Bronchial epithelial cell (primary cell): ENCODE data around the gene MICU1. TPM values are rescaled to one million over a fixed set of nuclear protein-coding genes. Genes with fewer than 3 reads are reported as not detected.

ENCODE experiments used
- DNase-seq: peaks from one replicate; pipeline ENCODE4 v3.0.0-alpha.2; 2010; ENCODE audit warnings: low read depth
- FAIRE-seq: peaks from 2 replicates; lab custom pipeline; 2011; peaks lifted over from hg19 to GRCh38; lab: Jason Lieb, UNC
- H3K27me3 ChIP-seq: 2 replicates; pipeline ENCODE4 v1.5.1; 2011; ENCODE audit warnings: low read length; ENCODE audit not compliant: control insufficient read depth, insufficient read depth
- H3K36me3 ChIP-seq: 2 replicates; pipeline ENCODE4 v1.5.1; 2011; ENCODE audit warnings: low read length; ENCODE audit not compliant: control insufficient read depth, insufficient read depth
- H3K4me3 ChIP-seq: 2 replicates; pipeline ENCODE4 v1.5.1; 2011; ENCODE audit warnings: mild to moderate bottlenecking, low read depth, low read length, control low read depth
- total RNA-seq: library from RNA; depleted of rRNA; stranded (reverse); fragments of >200 nt; gene quantifications from 2 replicates; pipeline ENCODE4 v1.2.1, GENCODE V29; 2014
- TF ChIP-seq, protein P1 (sequence below): IDR thresholded peaks from 2 replicates; pipeline ENCODE4 v1.5.1; 2011; ENCODE audit warnings: mild to moderate bottlenecking, moderate library complexity, low read length, control low read depth, inconsistent platforms; ENCODE audit not compliant: insufficient read depth, severe bottlenecking

Gene MICU1
- total RNA-seq, 1 donor from 2014 or later, result 20.8 TPM

DNA sequence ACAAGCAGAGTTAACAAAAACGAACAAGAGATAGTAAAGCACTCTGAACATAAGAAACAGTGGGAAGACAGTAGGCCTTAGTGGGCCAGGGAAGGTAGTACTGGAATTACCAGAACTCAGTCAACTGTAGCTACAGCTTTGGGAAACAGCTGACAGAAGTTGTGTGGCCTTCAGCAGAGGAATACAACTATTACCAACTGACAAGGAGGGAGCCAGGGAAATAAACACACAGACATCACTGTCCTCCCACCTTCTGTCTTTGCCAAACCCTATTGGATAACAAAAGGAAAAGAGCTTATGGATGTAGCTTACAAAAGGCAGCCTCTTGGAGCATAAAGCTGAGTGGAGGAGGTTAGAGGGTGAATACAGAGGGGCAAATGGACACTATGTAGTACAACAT, 15.4 kb downstream of the MICU1 start:
- TF ChIP-seq, protein P1, sequence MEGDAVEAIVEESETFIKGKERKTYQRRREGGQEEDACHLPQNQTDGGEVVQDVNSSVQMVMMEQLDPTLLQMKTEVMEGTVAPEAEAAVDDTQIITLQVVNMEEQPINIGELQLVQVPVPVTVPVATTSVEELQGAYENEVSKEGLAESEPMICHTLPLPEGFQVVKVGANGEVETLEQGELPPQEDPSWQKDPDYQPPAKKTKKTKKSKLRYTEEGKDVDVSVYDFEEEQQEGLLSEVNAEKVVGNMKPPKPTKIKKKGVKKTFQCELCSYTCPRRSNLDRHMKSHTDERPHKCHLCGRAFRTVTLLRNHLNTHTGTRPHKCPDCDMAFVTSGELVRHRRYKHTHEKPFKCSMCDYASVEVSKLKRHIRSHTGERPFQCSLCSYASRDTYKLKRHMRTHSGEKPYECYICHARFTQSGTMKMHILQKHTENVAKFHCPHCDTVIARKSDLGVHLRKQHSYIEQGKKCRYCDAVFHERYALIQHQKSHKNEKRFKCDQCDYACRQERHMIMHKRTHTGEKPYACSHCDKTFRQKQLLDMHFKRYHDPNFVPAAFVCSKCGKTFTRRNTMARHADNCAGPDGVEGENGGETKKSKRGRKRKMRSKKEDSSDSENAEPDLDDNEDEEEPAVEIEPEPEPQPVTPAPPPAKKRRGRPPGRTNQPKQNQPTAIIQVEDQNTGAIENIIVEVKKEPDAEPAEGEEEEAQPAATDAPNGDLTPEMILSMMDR, result no peak
- no peak overlapping the region for H3K4me3 ChIP-seq
- FAIRE-seq (no peak), DNase-seq (no peak)
- H3K27me3 ChIP-seq, result no peaks in the 10 kb centered on the region
- no peaks in the 10 kb centered on the region for H3K36me3 ChIP-seq

DNA sequence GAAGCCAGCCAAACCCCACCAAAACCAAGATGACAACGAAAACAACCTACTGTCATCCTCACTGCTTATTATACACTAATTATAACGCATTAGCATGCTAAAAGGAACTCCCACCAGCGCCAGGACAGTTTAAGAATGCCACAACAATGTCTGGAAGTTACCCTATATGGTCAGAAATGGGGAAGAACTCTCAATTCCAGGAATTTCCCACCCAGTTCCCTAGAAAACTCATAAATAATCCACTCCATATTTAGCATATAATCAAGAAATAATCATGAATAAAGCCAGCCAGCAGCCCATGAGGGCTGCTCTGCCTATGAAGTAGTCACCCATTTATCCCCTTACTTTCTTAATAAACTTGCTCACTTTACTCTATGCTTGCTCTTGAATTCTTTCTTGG, 20.8 kb downstream of the MICU1 start:
- TF ChIP-seq, protein P1, result no peak
- Histone ChIP-seq H3K4me3 (no peak overlapping the region), H3K36me3 (no peaks in the 10 kb centered on the region), H3K27me3 (no peaks in the 10 kb centered on the region)
- FAIRE-seq (no peak), DNase-seq (no peak)

DNA sequence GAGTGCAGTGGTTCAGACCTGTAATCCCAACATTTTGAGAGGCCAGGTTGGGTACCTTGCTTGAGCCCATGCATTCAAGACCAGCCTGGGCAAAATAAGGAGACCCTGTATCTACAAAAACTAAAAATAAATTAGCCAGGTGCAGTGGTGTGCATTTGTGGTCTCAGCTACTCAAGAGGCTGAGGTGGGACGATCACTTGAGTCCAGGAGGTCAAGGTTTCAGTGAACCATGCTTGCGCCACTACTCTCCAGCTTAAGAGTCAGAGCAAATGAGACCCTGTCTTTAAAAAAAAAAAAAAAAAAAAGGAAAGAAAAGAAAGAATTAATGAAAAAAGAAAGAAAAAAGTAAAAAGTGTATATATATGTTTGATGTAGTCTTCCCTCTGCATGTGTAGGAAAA, 24.7 kb downstream of the MICU1 start:
- Histone ChIP-seq H3K36me3 (no peaks in the 10 kb centered on the region), H3K27me3 (no peaks in the 10 kb centered on the region), H3K4me3 (no peak overlapping the region)
- FAIRE-seq (no peak), DNase-seq (no peak)
- TF ChIP-seq, protein P1, result no peak

DNA sequence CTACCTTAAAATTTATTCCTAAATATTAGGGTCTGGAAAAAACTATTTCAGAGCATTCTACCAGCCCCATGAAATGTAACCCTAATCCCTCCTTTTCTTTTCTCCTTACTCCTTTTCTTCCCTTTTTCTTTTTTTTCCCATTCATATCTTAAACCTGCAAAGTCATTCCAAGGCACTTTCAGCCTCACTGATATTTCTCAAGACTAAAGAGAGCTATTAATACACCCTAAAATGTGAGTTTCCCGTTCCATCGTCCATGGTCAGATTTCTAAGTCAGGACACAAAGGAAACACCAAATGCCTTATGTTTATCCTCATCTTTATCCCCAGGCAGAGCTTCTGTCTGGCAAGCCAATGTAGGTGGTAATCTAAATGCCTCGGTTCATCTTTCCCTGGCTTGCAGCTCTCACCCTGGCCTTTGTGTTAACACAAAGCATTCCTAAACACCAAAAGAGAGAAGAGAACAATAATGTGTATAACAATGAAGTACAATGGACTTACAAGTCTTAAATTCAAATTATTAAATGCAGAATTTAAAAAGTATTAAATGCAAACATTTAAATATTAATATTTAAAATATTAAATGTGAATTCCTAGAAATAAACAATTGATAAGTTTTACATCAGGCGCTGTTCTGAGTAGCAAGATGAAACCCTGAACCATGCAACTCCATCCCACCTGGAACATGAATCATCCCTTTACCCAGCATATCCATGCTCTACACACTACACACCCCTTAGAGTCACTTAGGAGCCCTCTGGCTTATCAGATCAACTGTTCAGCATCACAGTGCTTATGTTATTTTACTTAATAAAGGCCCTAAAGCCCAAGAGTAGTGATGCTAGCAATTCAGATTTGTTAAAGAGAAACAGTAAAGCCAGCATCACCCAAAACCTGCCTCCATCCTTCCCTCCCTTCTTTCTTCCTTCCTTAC, 26.8 kb downstream of the MICU1 start:
- FAIRE-seq (no peak), DNase-seq (no peak)
- TF ChIP-seq, protein P1, result no peak
- no peaks in the 10 kb centered on the region for H3K36me3 ChIP-seq
- no peaks in the 10 kb centered on the region for H3K27me3 ChIP-seq
- H3K4me3 ChIP-seq, result no peak overlapping the region

DNA sequence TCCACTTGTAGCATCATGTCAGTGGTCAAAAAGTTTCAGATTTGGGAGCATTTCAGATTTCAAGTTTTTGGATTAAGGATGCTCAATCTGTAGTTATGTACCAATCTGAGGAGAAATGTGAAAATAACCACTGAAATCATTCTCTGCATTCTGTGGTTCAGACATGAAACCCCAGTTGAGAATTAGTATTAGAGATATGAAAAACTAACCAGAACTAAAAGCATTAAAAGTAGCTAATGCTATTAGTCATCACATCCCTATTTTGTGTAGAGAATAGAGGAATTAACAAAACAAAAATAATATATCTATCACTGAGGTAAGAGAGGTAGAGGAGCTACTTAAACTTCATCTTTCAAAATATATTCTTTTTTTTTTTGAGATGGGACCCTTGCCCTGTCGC, 28.0 kb downstream of the MICU1 start:
- TF ChIP-seq, protein P1, result no peak
- no peak for FAIRE-seq
- Histone ChIP-seq H3K4me3 (no peak overlapping the region), H3K36me3 (no peaks in the 10 kb centered on the region), H3K27me3 (no peaks in the 10 kb centered on the region)
- DNase-seq, result no peak

DNA sequence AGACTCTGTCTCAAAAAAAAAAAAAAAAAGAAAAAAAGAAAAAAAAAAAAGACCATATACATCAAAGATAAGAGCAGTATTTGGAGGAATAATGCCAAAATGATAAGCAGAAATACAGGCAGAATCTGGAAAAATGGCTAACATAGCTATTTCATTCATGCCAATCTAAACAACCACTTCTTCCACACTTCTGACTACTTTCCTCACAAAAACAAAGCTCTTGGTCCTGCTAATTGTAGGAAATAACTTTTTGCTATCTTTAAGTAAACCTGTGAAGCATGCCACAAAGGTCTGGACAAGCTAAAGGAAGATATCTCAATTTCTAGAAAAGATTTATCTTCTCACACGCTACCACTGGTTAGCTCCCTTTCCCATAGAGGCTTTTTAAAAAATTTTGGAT, 30.4 kb downstream of the MICU1 start:
- no peak for FAIRE-seq
- TF ChIP-seq, protein P1, result no peak
- H3K4me3 ChIP-seq, result no peak overlapping the region
- no peaks in the 10 kb centered on the region for H3K27me3 ChIP-seq
- no peaks in the 10 kb centered on the region for H3K36me3 ChIP-seq
- DNase-seq, result no peak
